GM19395 (cell line): ENCODE results near the gene PKHD1.

ENCODE experiments used
- ATAC-seq: cut with Tn5 transposase; IDR thresholded peaks from one replicate; pipeline ENCODE4 v1.9.1; 2021; ENCODE audit warnings: mild to moderate bottlenecking, moderate library complexity; ENCODE audit not compliant: unreplicated experiment

PKHD1 gene

DNA sequence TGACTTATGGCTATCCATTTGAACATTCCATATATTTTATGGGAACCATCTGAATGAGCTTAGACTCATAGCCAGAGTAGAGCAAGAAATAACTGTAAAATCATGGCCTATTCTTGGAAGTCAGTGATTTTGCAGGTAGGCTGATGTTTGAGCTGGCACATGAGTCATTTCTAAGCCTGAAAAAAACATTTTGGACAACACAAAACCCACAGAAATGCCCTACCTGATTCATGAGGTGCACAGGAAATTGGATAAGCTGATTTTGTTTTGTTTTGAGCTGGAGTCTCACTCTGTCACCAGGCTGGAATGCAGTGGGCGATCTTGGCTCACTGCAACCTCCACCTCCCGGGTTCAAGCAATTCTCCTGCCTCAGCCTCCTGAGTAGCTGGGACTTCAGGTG is 443.0 kb downstream of the PKHD1 start:
- ATAC-seq: no peak

DNA sequence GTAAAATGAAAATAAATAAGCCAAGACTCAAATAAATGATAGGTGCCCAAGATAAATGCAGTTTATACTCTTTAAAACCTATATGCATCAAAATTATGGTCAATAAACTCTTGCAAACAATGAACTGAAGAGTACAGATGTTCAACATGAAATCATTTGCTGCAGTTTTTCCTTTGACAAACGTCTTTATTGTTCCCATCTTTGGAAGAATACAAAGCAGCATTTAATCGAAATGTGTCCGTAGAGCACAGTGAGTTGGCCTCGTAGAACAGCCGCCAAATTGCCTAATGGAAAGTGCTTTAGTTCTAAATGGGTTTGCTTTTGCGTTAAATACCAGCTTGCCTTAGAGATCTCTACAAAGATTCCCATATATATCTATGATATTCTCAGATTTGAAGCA is 447.4 kb downstream of the PKHD1 start:
- no peak for ATAC-seq

DNA sequence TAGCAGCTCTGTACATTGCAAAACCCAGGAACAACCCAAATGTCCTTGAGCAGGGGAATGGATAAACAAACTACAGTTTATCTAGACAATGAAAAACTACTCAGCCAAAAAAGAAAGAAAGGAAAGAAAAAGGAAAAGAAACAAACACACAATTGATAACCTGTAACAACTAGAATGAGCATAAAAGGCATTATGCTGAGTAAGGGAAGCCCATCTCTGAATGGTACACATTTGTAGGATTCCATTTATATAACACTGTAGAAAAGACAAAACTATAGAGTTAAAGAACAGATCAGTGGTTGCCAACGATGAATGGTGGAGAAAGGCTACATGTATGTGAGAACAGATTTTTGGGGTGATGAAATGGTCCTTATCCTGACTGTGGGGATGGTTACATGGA is 454.0 kb downstream of the PKHD1 start:
- ATAC-seq: no peak

DNA sequence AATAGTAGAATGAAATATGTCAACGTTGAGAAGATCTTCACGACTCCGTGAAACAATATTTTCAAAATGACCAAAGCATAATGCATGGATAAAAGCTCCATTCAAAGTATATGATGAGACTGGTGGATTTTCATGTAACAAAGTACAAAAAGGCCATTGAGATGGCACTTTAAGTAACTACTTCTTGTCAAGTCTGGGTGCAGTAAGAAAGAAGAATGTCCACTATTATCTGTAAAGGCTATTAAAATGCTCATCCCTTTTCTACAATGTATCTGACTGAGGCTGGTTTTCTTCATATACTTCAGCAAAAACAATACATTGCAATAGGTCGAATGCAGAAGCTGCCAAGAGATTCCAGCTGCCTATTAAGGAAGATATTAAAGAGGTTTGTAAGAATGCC is 457.4 kb downstream of the PKHD1 start:
- ATAC-seq: no peak

DNA sequence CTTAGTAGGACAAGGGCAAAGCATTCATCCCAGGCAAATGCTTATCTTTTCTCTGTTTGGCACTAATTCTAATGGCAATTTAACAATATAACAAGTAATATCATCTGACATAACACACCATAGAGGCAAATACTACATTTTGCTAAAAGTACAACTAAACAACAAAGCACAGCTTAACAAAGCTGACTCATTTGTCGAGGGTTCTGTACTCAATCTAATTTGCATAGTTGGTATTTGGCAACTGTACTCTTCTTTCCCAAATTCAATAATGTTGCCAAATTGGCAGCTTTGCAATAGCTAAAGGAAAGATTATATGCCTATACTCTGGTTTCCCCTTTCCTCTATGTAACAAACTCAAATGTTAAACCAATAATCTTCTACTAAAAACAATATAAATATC is 461.0 kb downstream of the PKHD1 start:
- no peak for ATAC-seq

DNA sequence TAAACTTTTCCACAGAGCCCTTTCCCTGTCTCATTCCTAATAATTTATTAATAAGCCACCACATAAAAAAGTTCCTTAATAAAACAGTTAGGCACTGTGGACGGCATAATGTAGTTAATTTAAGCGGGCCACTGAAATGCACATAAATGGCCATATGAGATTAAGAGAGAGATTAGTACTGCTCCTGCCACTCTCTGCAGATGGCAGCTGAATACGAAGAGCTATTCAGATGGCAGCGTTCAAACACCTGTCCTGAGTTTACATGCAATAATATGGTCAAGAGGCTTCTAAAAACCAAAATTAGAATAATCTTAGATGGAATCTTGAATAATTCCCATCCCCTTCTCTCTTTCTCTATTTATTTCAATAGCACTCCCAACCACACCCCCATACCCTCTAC is 461.8 kb downstream of the PKHD1 start:
- ATAC-seq: no peak

DNA sequence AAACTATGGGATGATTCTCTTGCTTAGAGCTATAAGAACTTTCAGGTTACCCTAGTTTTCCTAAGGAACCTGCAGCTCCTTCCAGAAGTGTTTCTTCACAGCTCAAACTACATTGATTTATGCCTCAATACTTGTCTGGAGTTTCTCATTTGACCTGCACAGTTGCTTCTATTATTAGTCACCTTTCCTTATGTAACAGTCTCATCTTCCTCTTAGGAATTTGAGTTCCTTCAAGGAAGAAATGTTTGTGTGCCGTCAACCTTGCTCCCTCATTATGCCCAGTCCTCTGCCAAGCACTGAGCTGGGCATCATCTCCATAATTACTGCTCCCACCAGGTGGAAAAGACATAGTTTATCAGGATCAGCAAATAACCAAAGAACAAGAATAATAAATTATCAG is 466.4 kb downstream of the PKHD1 start:
- no peak for ATAC-seq

DNA sequence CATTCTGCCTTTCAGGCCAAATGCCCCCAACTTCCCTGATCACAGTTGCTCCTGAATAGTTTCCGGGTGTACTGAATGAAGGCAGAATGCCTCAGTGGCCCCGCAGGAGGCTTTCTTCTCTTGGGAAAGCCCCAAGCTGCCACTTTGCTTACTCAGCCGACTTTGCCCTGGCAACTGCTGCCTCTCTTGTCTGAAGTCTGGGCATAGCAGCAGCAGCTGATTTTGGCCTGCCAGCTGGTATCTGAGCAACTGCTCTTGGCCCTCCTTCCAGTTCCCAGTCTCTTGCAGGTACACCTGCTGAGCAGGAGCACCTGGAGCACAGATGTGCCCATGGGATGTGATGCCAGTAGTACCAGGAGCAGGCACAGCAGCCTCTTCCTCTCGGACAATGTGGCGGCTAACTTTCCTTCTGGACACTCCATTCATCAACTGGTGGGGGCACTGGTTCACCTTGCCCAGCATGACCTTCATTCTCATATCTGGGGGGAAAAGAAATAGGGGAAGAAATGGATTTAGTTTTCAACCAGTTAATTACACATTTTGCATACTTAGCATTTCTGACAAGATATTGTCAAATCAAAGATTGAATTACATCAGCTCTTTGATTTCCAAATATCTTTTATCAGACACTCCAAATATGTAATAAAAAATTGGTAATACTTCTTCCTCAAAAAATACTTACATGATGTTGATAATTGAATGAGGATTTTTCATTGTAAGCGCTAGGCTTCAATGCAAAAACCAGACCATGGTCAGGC is 468.2 kb downstream of the PKHD1 start:
- no peak for ATAC-seq

DNA sequence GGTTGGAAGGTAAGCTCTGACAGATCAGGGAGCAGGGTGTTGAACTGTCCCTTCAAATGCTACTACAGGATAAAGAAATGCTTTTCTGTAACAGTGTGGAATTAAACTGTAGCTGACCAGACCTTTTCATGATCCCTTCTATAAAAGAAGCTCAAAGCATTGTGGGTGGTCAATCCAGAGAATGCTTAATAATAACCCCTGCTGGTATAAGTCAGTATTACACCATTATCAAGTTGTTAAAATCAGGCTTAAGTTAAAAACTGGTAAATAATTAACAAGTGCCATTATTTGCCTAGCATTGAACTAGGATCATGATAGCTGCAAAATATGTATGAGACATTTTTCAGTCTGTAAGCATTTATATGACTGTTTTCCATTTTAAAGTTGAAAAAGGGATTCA is 468.9 kb downstream of the PKHD1 start:
- peak; percentile 70 for ATAC-seq

DNA sequence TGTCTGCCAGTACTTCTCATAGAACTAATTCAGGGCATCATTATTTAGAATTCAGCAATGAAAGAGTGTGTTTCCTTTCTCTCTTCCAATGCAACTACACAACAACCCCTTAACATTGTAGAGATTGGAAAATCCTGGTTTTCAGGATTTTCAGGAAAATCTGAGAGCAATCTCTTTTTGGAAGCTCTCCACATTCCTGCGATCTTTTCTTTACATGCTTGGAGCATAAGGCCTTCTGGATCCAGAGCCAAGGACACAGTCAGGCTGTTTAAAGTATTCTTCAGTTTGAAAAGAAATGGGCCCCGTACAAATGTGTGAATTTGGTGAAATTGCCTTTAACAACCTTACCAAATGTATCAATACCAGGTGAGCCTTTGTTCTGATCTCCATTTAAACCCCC is 469.7 kb downstream of the PKHD1 start:
- ATAC-seq: no peak

DNA sequence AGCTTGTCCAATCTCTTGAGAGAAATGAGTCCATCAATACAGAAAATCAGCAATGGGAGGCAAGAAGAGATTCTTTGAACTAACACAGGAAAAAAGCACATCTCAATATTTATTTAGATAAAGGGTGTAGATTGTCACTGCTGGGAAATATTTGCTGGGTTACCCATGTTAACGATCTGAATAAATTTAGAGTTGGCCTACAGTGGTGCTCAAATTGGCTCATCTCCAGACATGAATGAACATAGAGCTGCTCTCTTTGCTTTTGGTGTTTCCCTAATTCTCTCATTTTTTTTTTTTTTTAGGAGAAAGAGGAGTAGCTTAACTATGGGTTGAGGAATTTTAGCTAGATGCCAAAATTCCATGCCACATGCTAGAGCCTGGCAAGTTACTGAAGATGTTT is 471.2 kb downstream of the PKHD1 start:
- no peak for ATAC-seq

DNA sequence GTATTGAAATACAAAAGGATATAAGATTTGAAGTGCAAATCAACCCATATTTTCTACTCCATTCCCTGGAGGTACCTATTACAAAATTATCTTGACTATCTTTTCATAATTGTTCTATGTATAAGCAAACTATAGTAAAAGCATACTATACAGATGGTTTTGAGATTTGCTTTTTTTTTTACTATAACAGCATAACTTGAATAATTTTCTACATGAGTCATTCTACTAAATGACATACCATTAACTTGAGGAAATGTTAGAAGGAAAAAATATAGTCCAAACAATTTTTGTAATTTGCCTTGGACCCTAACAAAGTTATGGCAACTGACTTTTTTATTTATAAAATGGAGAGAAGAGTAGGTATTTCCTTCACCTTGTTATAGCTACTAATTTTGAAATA is 472.7 kb downstream of the PKHD1 start:
- no peak for ATAC-seq

DNA sequence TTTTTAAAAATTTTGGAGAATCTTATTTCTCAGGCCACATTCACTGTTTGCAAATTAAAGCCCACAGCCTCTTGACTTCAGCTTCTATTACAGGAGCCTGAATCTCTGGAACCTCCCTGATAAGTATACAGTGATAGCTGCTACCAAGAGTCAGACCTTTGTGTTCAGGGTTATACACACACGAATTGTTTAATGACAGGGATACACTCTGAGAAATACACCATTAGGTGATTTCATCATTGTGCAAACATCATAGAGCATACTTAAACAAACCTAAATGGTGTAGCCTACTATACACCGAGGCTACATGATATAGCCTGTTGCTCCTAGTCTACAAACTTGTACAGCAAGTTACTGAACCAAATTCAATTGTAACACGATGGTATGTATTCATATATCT is 473.9 kb downstream of the PKHD1 start:
- no peak for ATAC-seq

DNA sequence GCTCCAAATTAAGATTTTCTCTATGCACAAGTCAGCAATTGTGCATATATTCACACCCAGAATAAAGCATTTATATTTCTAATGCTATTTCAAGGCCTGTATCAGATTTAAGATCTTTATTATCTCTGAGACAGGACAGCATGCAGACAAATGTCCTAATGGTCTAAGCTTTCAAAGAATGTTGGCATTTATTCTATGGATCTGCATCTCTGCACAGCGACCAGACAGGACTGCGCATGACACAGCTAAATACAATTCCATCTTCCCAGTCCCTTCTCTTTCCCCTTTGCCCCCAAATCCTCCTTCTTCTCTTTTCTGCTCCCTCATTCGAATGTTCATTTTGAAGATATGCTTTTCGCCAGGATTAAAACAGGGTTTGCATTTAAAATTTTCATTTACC is 478.5 kb downstream of the PKHD1 start:
- no peak for ATAC-seq

DNA sequence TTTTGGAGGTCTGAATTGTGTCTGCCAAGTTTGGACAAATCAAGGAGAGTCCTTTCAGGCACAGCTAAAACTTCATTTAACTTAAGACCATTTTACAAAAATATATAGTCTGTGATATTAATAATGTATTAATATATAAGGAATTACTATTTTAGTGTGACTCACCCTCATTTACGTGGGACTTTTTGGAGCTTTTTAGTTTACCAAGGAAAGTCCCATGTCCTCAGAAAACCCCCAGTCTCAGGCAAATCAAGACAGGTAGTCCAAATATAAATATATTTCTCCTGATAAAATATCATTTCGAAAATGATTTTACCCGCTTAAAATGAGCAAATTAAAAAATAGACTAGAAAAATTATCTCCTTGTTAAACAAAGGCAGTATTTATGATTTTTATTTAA is 479.0 kb downstream of the PKHD1 start:
- ATAC-seq: no peak

DNA sequence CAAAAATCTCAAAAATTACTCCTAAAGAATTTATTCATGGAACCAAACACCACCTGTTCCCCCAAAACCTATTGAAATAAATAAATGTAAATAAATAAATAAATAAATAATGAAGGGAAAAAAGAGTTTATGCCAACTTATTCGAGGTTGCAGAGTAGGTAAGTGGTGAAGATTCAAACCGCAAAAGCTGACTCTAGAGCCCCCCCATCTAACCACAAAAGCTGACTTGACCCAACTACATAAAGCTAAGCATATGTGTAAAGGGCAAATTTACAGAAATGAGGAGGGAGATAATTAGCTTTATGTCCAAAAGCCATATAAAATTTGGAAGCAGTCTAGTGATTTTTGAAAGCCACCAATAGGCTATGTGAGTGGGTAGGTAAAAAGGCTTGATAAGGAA is 486.9 kb downstream of the PKHD1 start:
- ATAC-seq: no peak

DNA sequence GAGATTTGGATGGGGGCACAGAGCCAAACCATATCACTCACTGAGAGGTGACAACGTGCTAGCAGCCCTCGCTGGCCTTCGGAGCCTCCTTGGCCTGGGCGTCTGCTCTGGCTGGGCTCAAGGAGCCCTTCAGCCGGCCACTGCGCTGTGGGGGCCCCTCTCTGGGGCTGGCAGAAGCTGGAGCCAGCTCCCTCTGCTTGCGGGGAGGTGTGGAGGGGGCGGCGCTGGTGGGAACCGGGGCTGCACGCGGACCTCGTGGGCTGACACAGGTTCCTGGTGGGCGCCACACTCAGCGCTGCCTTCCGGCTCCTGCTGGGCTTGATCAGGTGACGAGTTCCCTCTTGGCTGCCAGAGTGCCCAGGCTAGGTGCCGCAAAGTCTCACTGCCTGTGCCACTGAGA is 489.2 kb downstream of the PKHD1 start:
- ATAC-seq: no peak

DNA sequence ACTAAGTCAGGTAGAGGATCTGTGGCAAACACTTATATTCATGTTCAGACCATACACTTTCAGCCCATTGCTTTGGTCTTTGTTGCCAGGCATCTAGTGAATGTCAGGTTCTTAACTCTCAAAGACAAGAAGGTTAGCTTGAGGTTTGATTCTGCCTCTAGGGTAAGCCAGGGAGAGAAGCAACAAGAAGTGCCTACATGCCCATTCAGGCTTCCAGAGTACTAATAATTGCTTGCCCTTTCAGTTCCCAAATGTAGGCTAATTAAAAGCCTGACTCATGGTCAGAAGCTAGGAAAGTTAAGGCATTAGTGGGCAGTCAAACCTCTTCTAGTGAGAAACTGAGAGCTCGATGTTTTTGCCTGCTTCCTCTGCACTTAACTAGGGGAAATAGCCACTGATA is 492.4 kb downstream of the PKHD1 start:
- ATAC-seq: no peak

DNA sequence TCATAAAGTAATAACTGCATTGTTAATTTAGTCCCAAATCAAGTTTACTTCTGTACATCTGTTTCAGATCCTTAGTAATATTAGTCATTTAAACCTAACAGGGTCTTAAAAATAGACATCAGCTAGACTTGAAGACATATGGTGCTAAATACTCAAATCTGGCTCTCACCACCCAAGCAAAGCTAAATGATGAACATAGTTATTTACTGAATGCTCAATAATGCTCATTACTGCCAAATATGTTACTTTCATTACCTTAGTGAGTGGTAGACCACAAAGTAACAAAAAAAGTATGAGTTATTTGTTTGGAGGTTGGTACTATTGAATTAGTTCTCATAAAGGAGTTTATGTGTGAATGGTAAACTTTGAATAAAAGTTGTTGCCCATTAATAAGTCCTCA is 502.1 kb downstream of the PKHD1 start:
- no peak for ATAC-seq

DNA sequence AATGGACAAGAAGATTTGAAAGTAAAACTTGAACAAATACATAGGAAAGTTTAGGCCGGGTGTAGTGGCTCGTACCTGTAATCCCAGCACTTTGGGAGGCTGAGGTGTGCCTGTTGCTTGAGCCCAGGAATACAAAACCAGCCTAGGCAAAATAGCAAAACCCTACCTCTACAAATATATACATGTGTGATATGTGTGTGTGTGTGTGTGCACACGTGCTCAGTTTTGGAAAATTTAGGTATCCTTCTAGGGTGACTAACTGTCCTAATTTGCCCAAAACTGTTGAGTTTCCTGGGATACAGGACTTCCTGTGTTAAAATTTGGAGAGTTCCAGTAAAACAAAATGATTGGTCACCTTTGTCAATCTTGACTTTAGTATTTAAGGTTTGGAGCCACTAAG is 503.2 kb downstream of the PKHD1 start:
- no peak for ATAC-seq

DNA sequence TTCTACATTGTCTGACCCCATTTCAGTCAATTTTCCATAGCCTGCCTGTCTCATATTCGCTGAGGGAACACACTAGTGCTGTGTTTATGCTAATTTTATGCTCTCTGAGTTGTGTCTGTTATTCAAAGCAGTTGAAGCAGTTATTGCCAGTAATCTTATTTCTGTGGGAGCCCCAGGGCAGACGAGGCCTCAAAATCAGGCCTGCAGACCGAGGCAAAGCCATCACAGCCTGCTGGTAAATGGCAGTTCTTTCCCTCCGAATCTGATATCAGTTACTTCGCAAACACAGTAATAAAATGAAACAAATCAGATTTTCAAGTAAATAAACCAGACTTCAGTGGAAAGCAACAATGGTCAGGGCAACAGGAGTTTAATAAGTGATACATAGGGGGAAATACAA is 508.4 kb downstream of the PKHD1 start:
- ATAC-seq: no peak

DNA sequence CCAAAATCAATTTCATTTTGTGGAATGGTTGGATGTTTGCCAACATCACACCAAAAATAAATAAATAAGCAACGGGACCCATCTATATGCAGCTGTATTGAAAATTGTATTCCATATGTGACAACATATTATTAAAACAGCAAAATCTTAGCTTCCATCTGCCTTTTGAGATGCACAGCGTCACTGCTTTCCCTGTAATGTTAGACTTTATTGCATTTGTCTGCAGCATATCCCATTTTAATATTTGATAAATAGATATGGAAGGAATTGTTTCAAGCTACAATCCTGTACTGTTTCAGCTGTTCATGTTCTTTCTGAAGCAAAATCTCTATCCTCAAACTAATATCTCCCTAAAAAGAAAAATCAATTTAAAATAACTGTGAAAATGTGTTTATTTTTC is 509.1 kb downstream of the PKHD1 start:
- no peak for ATAC-seq

DNA sequence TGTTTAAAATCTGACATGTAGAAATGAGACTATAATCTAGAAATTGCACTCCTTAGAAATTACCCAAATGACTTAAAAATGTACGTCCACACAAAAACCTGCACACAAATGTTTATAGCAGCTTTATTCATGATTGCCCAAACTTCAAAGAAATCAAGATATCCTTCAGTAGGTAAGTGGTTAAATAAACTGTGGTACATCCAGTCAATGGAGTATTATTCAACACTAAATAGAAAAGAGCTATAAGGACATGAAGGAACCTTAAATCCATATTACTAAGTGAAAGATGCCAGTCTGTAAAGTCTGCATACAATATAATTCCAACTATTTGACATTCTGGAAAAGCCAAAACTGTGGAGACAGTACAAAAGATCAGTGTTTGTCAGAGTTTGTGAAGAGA is 513.4 kb downstream of the PKHD1 start:
- ATAC-seq: no peak
